CD4-positive, alpha-beta memory T cell (primary cell): ENCODE results near the gene BEGAIN. TPM values are rescaled to one million over a fixed set of nuclear protein-coding genes. Genes with fewer than 3 reads are reported as not detected.

Experiments
- CTCF ChIA-PET: fragments of 350-600 bp; sonication (Branson Sonifier 250); formaldehyde crosslinking; loops from one replicate; lab custom pipeline; 2021; ENCODE audit warnings: inconsistent platforms; ENCODE audit not compliant: partially characterized antibody; lab: Charles Lee
- POLR2A ChIA-PET: fragments of 350-600 bp; sonication (Branson Sonifier 250); formaldehyde crosslinking; loops from one replicate; lab custom pipeline; 2021; ENCODE audit not compliant: partially characterized antibody; lab: Charles Lee
- DNase-seq, 5 donors: peaks; one replicate each; pipeline versions ENCODE4 v3.0.0 to v3.0.0-alpha.2; 2020 to 2022; ENCODE audit warnings: mixed read lengths in 1 of 5
- H3K27ac ChIP-seq: one replicate; pipeline ENCODE4 v1.7.0; 2013; ENCODE audit warnings: low read depth, low read length
- H3K27me3 ChIP-seq: 2 replicates; pipeline ENCODE4 v1.7.0; 2013; ENCODE audit warnings: mild to moderate bottlenecking, low read length, moderate library complexity; ENCODE audit not compliant: insufficient read depth
- H3K36me3 ChIP-seq: 2 replicates; pipeline ENCODE4 v1.7.0; 2013; ENCODE audit warnings: mild to moderate bottlenecking, low read length, moderate library complexity; ENCODE audit not compliant: insufficient read depth
- H3K4me1 ChIP-seq: 2 replicates; pipeline ENCODE4 v1.7.0; 2013; ENCODE audit warnings: mild to moderate bottlenecking, low read length, moderate library complexity; ENCODE audit not compliant: insufficient read depth
- H3K4me3 ChIP-seq, 2 donors: one replicate each; pipeline ENCODE4 v1.7.0; 2013; ENCODE audit warnings: low read length in 2 of 2, mild to moderate bottlenecking in 1 of 2
- H3K9me3 ChIP-seq, 2 donors: one replicate each; pipeline ENCODE4 v1.7.0; 2013; ENCODE audit warnings: low read length in 2 of 2, control low read depth in 1 of 2; ENCODE audit not compliant: control insufficient read depth in 1 of 2
- H3K27ac Mint-ChIP-seq, 7 donors: one replicate each; pipeline ENCODE4 v1.8.0; 2020 to 2021; ENCODE audit warnings: mixed read lengths in 7 of 7, mild to moderate bottlenecking in 6 of 7, inconsistent platforms in 3 of 7, moderate library complexity in 3 of 7
- H3K27me3 Mint-ChIP-seq, 2 donors: one replicate each; pipeline ENCODE4 v1.8.0; 2020 to 2021; ENCODE audit warnings: mixed read lengths in 2 of 2
- H3K36me3 Mint-ChIP-seq, 2 donors: one replicate each; pipeline ENCODE4 v1.8.0; 2020 to 2021; ENCODE audit warnings: mixed read lengths in 2 of 2, inconsistent platforms in 1 of 2, mild to moderate bottlenecking in 1 of 2
- H3K4me1 Mint-ChIP-seq, 4 donors: one replicate each; pipeline ENCODE4 v1.8.0; 2020 to 2021; ENCODE audit warnings: mixed read lengths in 4 of 4, mild to moderate bottlenecking in 1 of 4
- H3K4me3 Mint-ChIP-seq, 8 donors: one replicate each; pipeline ENCODE4 v1.8.0; 2020 to 2021; ENCODE audit warnings: mixed read lengths in 8 of 8, mild to moderate bottlenecking in 7 of 8, moderate library complexity in 6 of 8, inconsistent platforms in 3 of 8
- H3K9me3 Mint-ChIP-seq, 8 donors: one replicate each; pipeline ENCODE4 v1.8.0; 2020 to 2021; ENCODE audit warnings: mixed read lengths in 8 of 8, mild to moderate bottlenecking in 5 of 8, inconsistent platforms in 3 of 8, moderate library complexity in 1 of 8
- intact Hi-C: fragments of 100-400 bp; cut with micrococcal nuclease; formaldehyde crosslinking; loops from one replicate; pipeline ENCODE4 v1.15.1; 2023
- polyA plus RNA-seq, 2 donors: library from polyadenylated mRNA; unstranded; fragments of 300-500 nt; fragmentation: Illumina TruSeq; gene quantifications; one replicate each; pipeline ENCODE4 v1.2.3, GENCODE V29; 2021
- total RNA-seq, 2 experiments: library from RNA; stranded (reverse); gene quantifications; one replicate each; pipeline ENCODE4 v1.2.3, GENCODE V29; 2021

BEGAIN gene
- total and polyA plus RNA-seq, 4 experiments from 2014 or later, result 0.09 to 1.8 (median 1.2) TPM

GRCh38 chr14:100609331-100609870 lies 22.2 kb upstream of the BEGAIN start:
- Mint-ChIP-seq H3K27me3 (peaks cover 3 to 6% of the 10 kb centered on the region in 2 donors), H3K4me1 (no peaks in the 10 kb centered on the region), H3K9me3 (peaks cover 0 to 5% (median 0%) of the 10 kb centered on the region in 8 donors), H3K36me3 (no peaks in the 10 kb centered on the region), H3K27ac (no peak overlapping the region), H3K4me3 (no peak overlapping the region)
- Histone ChIP-seq H3K4me3 (no peak overlapping the region), H3K27ac (no peak overlapping the region), H3K27me3 (no peaks in the 10 kb centered on the region), H3K9me3 (no peaks in the 10 kb centered on the region), H3K4me1 (no peaks in the 10 kb centered on the region), H3K36me3 (no peaks in the 10 kb centered on the region)
- CTCF ChIA-PET, result no interaction called here
- no peak for DNase-seq
- POLR2A ChIA-PET, result no interaction called here
- intact Hi-C loops, result no loop called here

- DNase-seq, result no peak
- intact Hi-C loops, result no loop called here
- no peaks in the 10 kb centered on the region for H3K4me1 ChIP-seq
- no peak overlapping the region for H3K27ac Mint-ChIP-seq
- H3K4me3 ChIP-seq, result no peak overlapping the region
- H3K36me3 Mint-ChIP-seq, result no peaks in the 10 kb centered on the region
- H3K36me3 ChIP-seq, result no peaks in the 10 kb centered on the region
- H3K27ac ChIP-seq, result no peak overlapping the region
- H3K9me3 ChIP-seq, result no peaks in the 10 kb centered on the region
- peaks cover 3 to 7% of the 10 kb centered on the region in 2 donors for H3K27me3 Mint-ChIP-seq
- H3K9me3 Mint-ChIP-seq, result peaks cover 0 to 8% (median 0%) of the 10 kb centered on the region in 8 donors
- no peaks in the 10 kb centered on the region for H3K4me1 Mint-ChIP-seq
- no peaks in the 10 kb centered on the region for H3K27me3 ChIP-seq
- ChIA-PET POLR2A (no interaction called here), CTCF (no interaction called here)
- no peak overlapping the region for H3K4me3 Mint-ChIP-seq
These were observed 21.5 kb upstream of the BEGAIN start for GRCh38 chr14:100608586-100609330.

DNA sequence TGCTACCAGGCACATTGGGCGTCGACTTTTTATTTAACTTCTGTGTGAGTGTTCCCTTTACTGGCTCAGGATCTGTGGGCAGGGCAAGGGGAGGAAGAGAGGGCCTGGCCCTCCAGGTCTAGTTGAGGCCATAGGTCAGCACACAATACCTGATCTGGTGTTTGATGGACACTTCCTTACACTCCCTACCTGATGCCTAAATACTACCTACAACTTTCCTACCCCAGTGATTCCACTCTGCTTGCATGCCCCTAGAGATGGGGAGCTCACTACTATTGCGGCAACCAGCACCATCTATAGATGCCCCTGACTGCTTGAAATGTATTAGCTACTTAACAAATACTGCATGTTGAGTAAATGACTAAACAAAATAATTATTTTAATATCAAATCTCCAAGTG lies 20.8 kb upstream of the BEGAIN start:
- H3K27me3 ChIP-seq, result no peaks in the 10 kb centered on the region

DNA sequence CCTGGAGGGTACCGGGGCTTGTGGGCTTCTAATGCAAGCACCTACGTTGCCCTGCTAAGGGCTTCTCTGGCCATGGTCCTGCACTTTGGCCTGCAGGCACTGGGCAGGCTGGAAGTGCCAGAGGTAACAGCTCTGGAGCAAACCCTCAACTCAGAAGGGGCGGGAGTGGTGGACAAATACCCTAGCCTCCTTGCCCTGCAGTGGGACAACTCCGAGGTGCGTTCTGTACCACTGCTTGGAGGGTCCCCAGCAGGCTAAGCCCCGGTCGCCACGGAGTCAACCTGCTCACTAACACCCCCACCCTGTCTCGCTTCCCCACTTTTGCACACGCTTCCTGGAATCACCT lies 20.4 kb upstream of the BEGAIN start:
- no peak for DNase-seq
- no peak overlapping the region for H3K4me3 Mint-ChIP-seq
- peaks cover 0 to 14% (median 2%) of the 10 kb centered on the region in 8 donors for H3K9me3 Mint-ChIP-seq
- H3K27me3 Mint-ChIP-seq, result peaks cover 8 to 9% of the 10 kb centered on the region in 2 donors
- Histone ChIP-seq H3K27me3 (no peaks in the 10 kb centered on the region), H3K4me1 (no peaks in the 10 kb centered on the region), H3K36me3 (no peaks in the 10 kb centered on the region), H3K4me3 (no peak overlapping the region), H3K9me3 (peaks cover 0 to 2% of the 10 kb centered on the region in 2 donors), H3K27ac (no peak overlapping the region)
- ChIA-PET CTCF (interaction anchor here (0.8 kb wide), 1 partner anchor 54 kb away, joined by 3 read pairs; no protein-coding TSS in a partner anchor), POLR2A (no interaction called here)
- peaks cover 0 to 1% (median 0%) of the 10 kb centered on the region in 4 donors for H3K4me1 Mint-ChIP-seq
- H3K36me3 Mint-ChIP-seq, result no peaks in the 10 kb centered on the region
- no peak overlapping the region for H3K27ac Mint-ChIP-seq
- intact Hi-C loops, result no loop called here

More for the DNA sequence above, 20.8 kb upstream of the BEGAIN start:
- CTCF ChIA-PET, result no interaction called here
- no peaks in the 10 kb centered on the region for H3K4me1 ChIP-seq
- DNase-seq, result no peak
- H3K27ac ChIP-seq, result no peak overlapping the region
- Mint-ChIP-seq H3K36me3 (no peaks in the 10 kb centered on the region), H3K27ac (no peak overlapping the region), H3K4me3 (no peak overlapping the region), H3K9me3 (peaks cover 0 to 11% (median 0%) of the 10 kb centered on the region in 8 donors), H3K27me3 (peaks cover 7% of the 10 kb centered on the region in 2 donors), H3K4me1 (peaks cover 0 to 1% (median 0%) of the 10 kb centered on the region in 4 donors)
- no peaks in the 10 kb centered on the region for H3K36me3 ChIP-seq
- H3K4me3 ChIP-seq, result no peak overlapping the region
- POLR2A ChIA-PET, result no interaction called here
- intact Hi-C loops, result no loop called here
- no peaks in the 10 kb centered on the region for H3K9me3 ChIP-seq

DNA sequence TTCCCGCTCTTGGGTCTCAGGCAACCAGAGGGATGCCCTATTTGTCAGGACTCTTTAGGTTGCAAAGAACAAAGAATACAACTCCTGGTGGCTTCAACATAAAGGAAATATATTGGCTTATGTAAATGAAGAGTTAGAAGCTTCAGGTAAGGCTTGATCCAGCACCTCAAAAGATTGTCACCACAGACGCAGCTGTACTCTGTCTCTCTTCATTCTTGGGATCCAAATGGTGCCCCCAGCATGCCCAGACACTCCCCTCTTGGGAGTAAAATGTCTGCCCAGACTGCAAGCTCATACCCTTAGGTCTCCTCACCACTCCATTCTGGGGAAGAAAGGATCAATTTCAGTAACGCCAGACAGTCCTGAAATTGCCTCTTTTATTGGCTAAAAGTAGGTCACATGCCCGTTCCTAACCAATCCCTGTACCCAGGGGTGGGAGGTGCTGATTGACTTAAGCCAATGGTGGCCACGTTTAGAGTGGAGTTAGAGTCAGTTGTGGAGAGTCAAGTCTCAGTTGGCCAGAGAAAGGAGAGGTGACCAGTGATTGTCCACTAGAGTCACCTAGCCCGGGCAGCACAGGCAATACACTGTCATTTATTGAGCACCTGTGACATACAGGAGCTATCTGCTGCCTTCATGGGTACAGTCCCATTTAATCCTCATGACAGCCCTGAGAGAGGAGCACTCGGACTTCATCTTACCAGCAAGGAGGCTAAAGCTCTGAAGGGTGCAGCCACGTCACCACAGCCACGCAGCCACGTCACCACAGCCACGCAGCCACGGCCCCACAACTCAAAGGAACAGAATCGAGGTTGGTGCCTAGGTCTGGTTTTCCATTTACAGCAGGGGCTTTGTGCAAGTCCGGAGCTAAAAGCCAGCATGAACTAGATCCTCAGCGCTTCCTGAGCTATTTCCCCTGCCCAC lies 19.7 kb upstream of the BEGAIN start:
- no peak overlapping the region for H3K27ac ChIP-seq
- H3K9me3 Mint-ChIP-seq, result peaks cover 0 to 21% (median 8%) of the 10 kb centered on the region in 8 donors
- no peaks in the 10 kb centered on the region for H3K36me3 ChIP-seq
- H3K27me3 ChIP-seq, result no peaks in the 10 kb centered on the region
- H3K4me3 Mint-ChIP-seq, result no peak overlapping the region
- intact Hi-C loops, result no loop called here
- no peak for DNase-seq
- peaks cover 8 to 13% of the 10 kb centered on the region in 2 donors for H3K27me3 Mint-ChIP-seq
- H3K4me1 ChIP-seq, result no peaks in the 10 kb centered on the region
- H3K4me1 Mint-ChIP-seq, result peaks cover 0 to 1% (median 0%) of the 10 kb centered on the region in 4 donors
- H3K4me3 ChIP-seq, result no peak overlapping the region
- peaks cover 2% of the 10 kb centered on the region in 2 donors for H3K36me3 Mint-ChIP-seq
- no peak overlapping the region for H3K27ac Mint-ChIP-seq
- CTCF ChIA-PET, result interaction anchor here (0.7 to 0.8 kb wide), 2 partner anchors 55 to 224 kb away, joined by 3 read pairs; no protein-coding TSS in a partner anchor
- peaks cover 0 to 3% of the 10 kb centered on the region in 2 donors for H3K9me3 ChIP-seq
- POLR2A ChIA-PET, result no interaction called here

DNA sequence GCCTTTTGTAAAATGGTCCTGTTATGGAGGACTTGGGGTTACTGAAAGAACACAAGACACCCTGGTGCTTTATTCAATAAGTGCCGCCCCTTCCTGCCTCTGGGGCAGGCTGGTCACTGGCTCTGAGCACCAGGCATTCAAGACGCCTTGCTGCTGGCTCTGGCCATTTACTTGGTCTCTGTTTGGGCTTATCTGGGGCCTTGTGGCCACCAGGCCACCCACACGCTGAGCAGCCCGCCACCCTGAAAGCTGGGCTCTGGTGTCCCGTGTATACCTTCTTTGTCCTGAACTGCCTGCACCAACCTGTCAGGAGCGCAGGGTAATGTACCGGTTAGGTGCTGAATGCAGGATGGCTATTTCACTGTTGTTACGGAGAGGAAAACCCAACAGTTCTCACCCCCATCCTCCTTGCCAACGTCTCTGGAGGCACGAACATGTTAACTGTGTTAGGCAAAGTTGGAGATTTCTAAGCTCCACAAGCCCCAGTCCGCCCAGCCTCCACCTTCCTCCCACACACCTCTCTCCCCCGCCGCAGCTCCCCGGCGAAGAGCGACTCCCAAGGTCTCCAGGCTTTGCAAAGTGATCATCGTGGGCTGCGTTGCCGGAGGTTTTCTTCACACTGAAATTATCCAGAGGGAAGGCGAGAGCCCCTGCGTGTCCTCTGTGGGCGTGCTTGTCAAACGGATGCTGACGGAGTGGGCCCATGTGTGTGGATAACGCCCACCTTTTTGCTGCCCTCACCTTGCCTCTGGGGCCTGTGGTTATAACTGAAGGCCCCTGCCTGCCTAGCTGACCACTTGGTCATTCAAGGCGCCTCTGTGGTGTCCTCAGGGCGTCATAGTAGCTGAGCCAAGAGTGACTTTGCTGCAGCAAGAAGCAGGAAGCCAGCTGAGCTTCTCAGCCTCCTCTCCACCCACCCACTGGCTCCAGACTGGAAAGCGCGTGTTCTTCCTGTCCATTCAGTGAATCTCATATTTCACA lies 18.8 kb upstream of the BEGAIN start:
- ChIA-PET CTCF (no interaction called here), POLR2A (no interaction called here)
- DNase-seq, result no peak
- H3K27ac Mint-ChIP-seq, result no peak overlapping the region
- Histone ChIP-seq H3K27me3 (no peaks in the 10 kb centered on the region), H3K4me3 (no peak overlapping the region), H3K9me3 (peaks cover 0 to 3% of the 10 kb centered on the region in 2 donors), H3K36me3 (no peaks in the 10 kb centered on the region), H3K27ac (no peak overlapping the region), H3K4me1 (no peaks in the 10 kb centered on the region)
- peaks cover 0 to 1% (median 0%) of the 10 kb centered on the region in 4 donors for H3K4me1 Mint-ChIP-seq
- H3K27me3 Mint-ChIP-seq, result peaks cover 12 to 17% of the 10 kb centered on the region in 2 donors
- no peak overlapping the region for H3K4me3 Mint-ChIP-seq
- H3K9me3 Mint-ChIP-seq, result peaks cover 0 to 30% (median 16%) of the 10 kb centered on the region in 8 donors
- peaks cover 4 to 5% of the 10 kb centered on the region in 2 donors for H3K36me3 Mint-ChIP-seq
- intact Hi-C loops, result no loop called here
